Smooth muscle cell of bladder (primary cell): ENCODE data around the gene C9orf152. TPM values are rescaled to one million over a fixed set of nuclear protein-coding genes. Genes with fewer than 3 reads are reported as not detected.

Source experiments
- total RNA-seq: library from RNA; depleted of rRNA; stranded (reverse); fragments of >200 nt; gene quantifications from 2 replicates; pipeline ENCODE4 v1.2.3, GENCODE V29; 2014

The C9orf152 gene, protein sequence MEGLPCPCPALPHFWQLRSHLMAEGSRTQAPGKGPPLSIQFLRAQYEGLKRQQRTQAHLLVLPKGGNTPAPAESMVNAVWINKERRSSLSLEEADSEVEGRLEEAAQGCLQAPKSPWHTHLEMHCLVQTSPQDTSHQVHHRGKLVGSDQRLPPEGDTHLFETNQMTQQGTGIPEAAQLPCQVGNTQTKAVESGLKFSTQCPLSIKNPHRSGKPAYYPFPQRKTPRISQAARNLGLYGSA
- not detected in 2 replicates for total RNA-seq

DNA sequence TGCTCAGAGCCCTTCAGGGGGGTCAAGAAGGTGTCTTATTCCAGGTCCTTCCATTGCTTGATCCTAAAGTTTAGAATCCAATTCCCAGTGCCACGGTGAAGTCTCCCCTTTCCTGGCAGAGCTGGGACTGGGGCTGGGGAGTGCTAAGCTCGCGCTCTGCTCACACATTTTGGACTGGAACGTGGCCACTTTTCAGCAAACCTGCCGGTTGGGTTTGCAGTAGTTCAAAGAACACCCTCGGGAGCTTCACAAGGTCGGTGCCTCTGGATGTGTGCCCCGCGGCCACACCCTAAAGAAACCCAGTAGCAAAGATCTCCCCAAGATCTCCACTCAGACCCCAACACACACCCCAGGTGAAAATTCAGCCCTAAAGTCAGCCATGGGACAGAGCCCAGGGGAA is at the start of gene C9orf152:
Gene C9orf152, minus strand, starts transcription at position 129 of the 400 bp plus-strand sequence. CDS start 580 bp downstream, outside the sequence.

DNA sequence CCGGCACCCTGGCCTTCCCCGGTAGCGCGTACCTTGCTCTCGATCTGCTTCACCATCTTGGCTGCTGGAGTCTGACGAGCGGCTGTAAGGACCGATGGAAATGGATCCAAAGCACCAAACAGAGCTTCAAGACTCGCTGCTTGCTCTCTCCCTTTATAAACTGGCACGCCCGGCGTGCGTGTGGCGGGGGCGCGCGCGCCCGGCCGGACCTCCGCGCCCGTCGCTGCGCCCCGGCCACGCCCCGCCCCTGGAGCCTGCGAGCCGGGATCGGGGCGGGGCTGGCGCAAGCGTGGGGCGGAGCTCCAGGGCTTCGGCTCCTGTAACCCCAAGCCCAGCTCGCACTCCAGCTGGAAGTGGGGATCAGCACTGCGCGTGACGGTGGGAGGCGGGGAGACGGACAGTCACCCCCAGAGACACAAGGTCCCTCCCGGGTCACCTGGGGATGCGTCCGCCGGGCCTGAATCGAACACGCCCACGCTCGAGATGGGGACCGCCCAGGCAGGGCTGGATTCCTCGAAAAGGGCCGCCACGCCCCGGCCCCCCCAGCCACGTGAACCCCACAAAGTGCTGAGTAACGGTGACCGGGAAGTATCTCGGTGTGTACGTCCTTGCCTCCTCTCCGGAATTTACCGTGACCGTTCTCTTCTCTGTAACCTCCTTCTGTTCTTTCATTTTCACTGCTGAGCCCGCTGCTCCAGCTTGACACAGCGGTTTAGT is 48.6 kb upstream of the C9orf152 start, which contains the start of gene TXN:
Gene TXN, minus strand, starts transcription at position 128 of the 717 bp plus-strand sequence. Its CDS starts 72 bp downstream, at position 56.

Other genes starting within 250 kb of the C9orf152 start
- gene TXN, start 48.3 kb upstream of the C9orf152 start, total RNA-seq: 408 and 464 TPM in 2 replicates
- not detected in 2 replicates for gene TXNDC8, start 129.7 kb upstream of the C9orf152 start, total RNA-seq